Measurements from ENCODE around the gene CHMP4B. TPM values are rescaled to one million over a fixed set of nuclear protein-coding genes. Genes with fewer than 3 reads are reported as not detected.

The CHMP4B gene
- total and polyA plus RNA-seq, 3 donors from 2014 or later = 98.3 to 114 (median 102) TPM

GRCh38 chr20:33880396-33880795 lies 69.2 kb downstream of the CHMP4B start:
- 88% methylated on average over 4 of the region's 4 CpGs for WGBS, 2 donors
- DNase-seq = no peak
- Histone ChIP-seq H3K4me3 (no peak overlapping the region), H3K36me3 (ENCODE audit: low read depth, missing control alignments) (no peaks in the 10 kb centered on the region), H3K4me1 (no peaks in the 10 kb centered on the region), H3K9me3 (no peaks in the 10 kb centered on the region), H3K27ac (no peak overlapping the region), H3K27me3 (no peaks in the 10 kb centered on the region)
- intact Hi-C loops (cut with DNase I; ENCODE audit: low total_unique reads) = no loop called here
- TF ChIP-seq POLR2A (IDR thresholded peaks at IDR 0.05) (no peak), CTCF (IDR thresholded peaks at IDR 0.05) (no peak)

GRCh38 chr20:33881989-33882388 lies 70.8 kb downstream of the CHMP4B start:
- DNase-seq = no peak
- intact Hi-C loops (cut with DNase I; ENCODE audit: low total_unique reads) = no loop called here
- no peak for TF ChIP-seq CTCF (IDR thresholded peaks at IDR 0.05)
- no peak for TF ChIP-seq POLR2A (IDR thresholded peaks at IDR 0.05)

GRCh38 chr20:33882481-33882880 lies 71.3 kb downstream of the CHMP4B start:
- H3K4me1 ChIP-seq = no peaks in the 10 kb centered on the region
- no peak overlapping the region for H3K27ac ChIP-seq
- TF ChIP-seq CTCF (IDR thresholded peaks at IDR 0.05) (no peak), POLR2A (IDR thresholded peaks at IDR 0.05) (no peak)
- no peak overlapping the region for H3K4me3 ChIP-seq
- 87 to 90% methylated on average over 10 of the region's 10 CpGs for WGBS, 2 donors
- H3K27me3 ChIP-seq = no peaks in the 10 kb centered on the region
- DNase-seq = no peak
- no peaks in the 10 kb centered on the region for H3K9me3 ChIP-seq
- intact Hi-C loops (cut with DNase I; ENCODE audit: low total_unique reads) = no loop called here
- H3K36me3 ChIP-seq (ENCODE audit: low read depth, missing control alignments) = no peaks in the 10 kb centered on the region

More at GRCh38 chr20:33881989-33882388, 70.8 kb downstream of the CHMP4B start:
- H3K27ac ChIP-seq = no peak overlapping the region
- H3K36me3 ChIP-seq (ENCODE audit: low read depth, missing control alignments) = no peaks in the 10 kb centered on the region
- 66 to 80% methylated on average over 3 to 6 of the region's 6 CpGs for WGBS, 2 donors
- H3K9me3 ChIP-seq = no peaks in the 10 kb centered on the region
- H3K27me3 ChIP-seq = no peaks in the 10 kb centered on the region
- no peaks in the 10 kb centered on the region for H3K4me1 ChIP-seq
- H3K4me3 ChIP-seq = no peak overlapping the region

- Histone ChIP-seq H3K27me3 (no peaks in the 10 kb centered on the region), H3K36me3 (ENCODE audit: low read depth, missing control alignments) (no peaks in the 10 kb centered on the region), H3K4me3 (no peak overlapping the region), H3K9me3 (no peaks in the 10 kb centered on the region), H3K4me1 (peaks cover 2% of the 10 kb centered on the region), H3K27ac (no peak overlapping the region)
- 91 to 92% methylated on average over 6 of the region's 6 CpGs for WGBS, 2 donors
- no peak for DNase-seq
- TF ChIP-seq POLR2A (IDR thresholded peaks at IDR 0.05) = no peak
- no peak for TF ChIP-seq CTCF (IDR thresholded peaks at IDR 0.05)
- intact Hi-C loops (cut with DNase I; ENCODE audit: low total_unique reads) = no loop called here
Measured at GRCh38 chr20:33883164-33883563, 72.0 kb downstream of the CHMP4B start.

- Histone ChIP-seq H3K4me1 (peaks cover 5% of the 10 kb centered on the region), H3K4me3 (no peak overlapping the region), H3K27me3 (no peaks in the 10 kb centered on the region), H3K9me3 (no peaks in the 10 kb centered on the region), H3K36me3 (ENCODE audit: low read depth, missing control alignments) (no peaks in the 10 kb centered on the region), H3K27ac (no peak overlapping the region)
- no peak for DNase-seq
- intact Hi-C loops (cut with DNase I; ENCODE audit: low total_unique reads) = no loop called here
- 89 to 98% methylated on average over 2 of the region's 2 CpGs for WGBS, 2 donors
- TF ChIP-seq POLR2A (IDR thresholded peaks at IDR 0.05) (no peak), CTCF (IDR thresholded peaks at IDR 0.05) (no peak)
Measured at GRCh38 chr20:33884633-33885032, 73.5 kb downstream of the CHMP4B start.
